ENCODE data around the gene MAGI2. TPM values are rescaled to one million over a fixed set of nuclear protein-coding genes. Genes with fewer than 3 reads are reported as not detected.

The MAGI2 gene
- total and polyA plus RNA-seq, 2 of the 13 experiments (the other 11 are each of a cell fraction or from before 2014, with no cell fraction given) = 1.5 to 3.8 TPM

DNA sequence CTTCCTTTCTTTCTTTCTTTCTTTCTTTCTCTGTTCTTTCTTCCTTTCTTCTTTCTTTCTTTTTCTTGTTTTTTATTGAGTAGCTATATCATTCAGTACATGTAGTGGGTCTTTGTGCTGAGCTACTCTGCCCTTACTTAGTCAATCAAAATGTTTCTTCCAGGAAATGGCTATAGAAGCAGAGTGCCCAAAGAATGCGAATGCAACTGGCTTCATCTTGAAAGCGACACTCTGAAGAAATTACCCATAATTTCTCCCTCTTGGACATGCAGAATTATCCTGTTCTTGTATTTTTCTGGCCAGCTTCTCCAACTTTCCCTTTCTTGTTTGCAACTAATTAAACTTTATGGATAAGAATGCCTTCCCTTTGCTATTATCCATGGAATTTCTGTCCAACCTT, 441.5 kb downstream of the MAGI2 start:
- BruUV-seq (replicated peaks) = no TSS peak
- CTCF ChIA-PET (ENCODE audit: low intra/inter-chr PET ratio, low total read pairs) = no interaction called here
- H3K9ac ChIP-seq (ENCODE audit: insufficient read depth, low read depth, low read length) = no peak overlapping the region
- no peaks in the 10 kb centered on the region; the same call in 1 of the 2 replicates for H4K20me1 ChIP-seq (ENCODE audit: insufficient read depth, low read length)
- POLR2A ChIA-PET = no interaction called here
- H3K4me2 ChIP-seq (ENCODE audit: low read depth, low read length) = no peak overlapping the region
- no peak for FAIRE-seq
- ATAC-seq = no peak
- TF ChIP-seq ZKSCAN8 (CRISPR knock-in tag; IDR thresholded peaks at IDR 0.05; ENCODE audit: borderline replicate concordance) = no peak
- TF ChIP-seq, protein P1, sequence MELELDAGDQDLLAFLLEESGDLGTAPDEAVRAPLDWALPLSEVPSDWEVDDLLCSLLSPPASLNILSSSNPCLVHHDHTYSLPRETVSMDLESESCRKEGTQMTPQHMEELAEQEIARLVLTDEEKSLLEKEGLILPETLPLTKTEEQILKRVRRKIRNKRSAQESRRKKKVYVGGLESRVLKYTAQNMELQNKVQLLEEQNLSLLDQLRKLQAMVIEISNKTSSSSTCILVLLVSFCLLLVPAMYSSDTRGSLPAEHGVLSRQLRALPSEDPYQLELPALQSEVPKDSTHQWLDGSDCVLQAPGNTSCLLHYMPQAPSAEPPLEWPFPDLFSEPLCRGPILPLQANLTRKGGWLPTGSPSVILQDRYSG (CRISPR knock-in tag; IDR thresholded peaks at IDR 0.05) = no peak
- no peak for TF ChIP-seq HNF4A (CRISPR knock-in tag; IDR thresholded peaks at IDR 0.05)
- no peaks in the 10 kb centered on the region for H3K27me3 ChIP-seq (ENCODE audit: control insufficient read depth in 1 of 2, insufficient read depth in 2 of 2, low read length in 2 of 2)
- intact Hi-C loops (cut with micrococcal nuclease; ENCODE audit: unreplicated experiment) (no loop called here), in situ Hi-C loops (cut with HindIII; ENCODE audit: extremely low pct_ligation_motif_present, low pct_unique_long_range_greater_than_20kb) (no loop called here)
- no peak overlapping the region for H3K4me3 ChIP-seq (replicated peaks in 1 of 3; ENCODE audit: insufficient read depth in 1 of 3, low read depth in 2 of 3, low read length in 3 of 3)
- H2AFZ ChIP-seq (ENCODE audit: low read length) = no peak overlapping the region
- H3K4me1 ChIP-seq (ENCODE audit: insufficient read depth, low read length) = no peaks in the 10 kb centered on the region
- 23% methylated on average over 2 of the region's 2 CpGs for WGBS (ENCODE audit: low lambda C conversion rate)
- no peak for DNase-seq (ENCODE audit: low spot score)
- no peaks in the 10 kb centered on the region for H3K9me3 ChIP-seq (ENCODE audit: low read length)
- H3K36me3 ChIP-seq (replicated peaks in 1 of 2; ENCODE audit: control insufficient read depth in 1 of 2, insufficient read depth in 2 of 2, low read length in 2 of 2) = no peaks in the 10 kb centered on the region
- H3K79me2 ChIP-seq (ENCODE audit: insufficient read depth, low read length) = no peaks in the 10 kb centered on the region
- H3K27ac ChIP-seq (ENCODE audit: extremely low read length, insufficient read depth, low read length) = no peak overlapping the region

DNA sequence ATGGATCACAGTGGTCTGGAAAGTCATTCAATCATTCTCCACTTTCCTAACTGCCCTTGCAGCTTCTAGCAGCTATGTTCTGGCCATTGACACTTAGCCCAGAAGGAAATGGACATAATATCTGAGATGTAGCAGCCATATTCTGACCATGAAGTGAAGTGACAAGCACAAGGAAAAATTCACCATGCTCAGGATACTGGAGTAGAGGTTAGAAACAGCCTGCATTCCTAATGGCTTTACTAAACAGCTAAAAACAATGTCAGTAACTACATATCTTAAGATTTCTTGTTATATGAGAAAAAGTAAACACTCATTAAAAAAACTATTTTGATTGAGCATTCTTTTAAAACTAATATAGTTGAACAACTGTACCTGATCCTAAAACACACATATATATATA, 443.8 kb downstream of the MAGI2 start:
- no peak overlapping the region for H3K27ac ChIP-seq (ENCODE audit: extremely low read length, insufficient read depth, low read length)
- no peaks in the 10 kb centered on the region for H3K9me3 ChIP-seq (ENCODE audit: low read length)
- H3K79me2 ChIP-seq (ENCODE audit: insufficient read depth, low read length) = no peaks in the 10 kb centered on the region
- in situ Hi-C loops (cut with HindIII; ENCODE audit: extremely low pct_ligation_motif_present, low pct_unique_long_range_greater_than_20kb) (no loop called here), intact Hi-C loops (cut with micrococcal nuclease; ENCODE audit: unreplicated experiment) (no loop called here)
- ChIA-PET POLR2A (no interaction called here), CTCF (ENCODE audit: low intra/inter-chr PET ratio, low total read pairs) (no interaction called here)
- ATAC-seq = no peak
- BruUV-seq (replicated peaks) = no TSS peak
- FAIRE-seq = no peak
- H3K36me3 ChIP-seq (replicated peaks in 1 of 2; ENCODE audit: control insufficient read depth in 1 of 2, insufficient read depth in 2 of 2, low read length in 2 of 2) = no peaks in the 10 kb centered on the region
- DNase-seq (ENCODE audit: low spot score) = no peak
- H3K9ac ChIP-seq (ENCODE audit: insufficient read depth, low read depth, low read length) = no peak overlapping the region
- H3K4me2 ChIP-seq (ENCODE audit: low read depth, low read length) = no peak overlapping the region
- H3K4me3 ChIP-seq (replicated peaks in 1 of 3; ENCODE audit: insufficient read depth in 1 of 3, low read depth in 2 of 3, low read length in 3 of 3) = no peak overlapping the region
- H4K20me1 ChIP-seq (ENCODE audit: insufficient read depth, low read length) = no peaks in the 10 kb centered on the region; the same call in 1 of the 2 replicates
- no peak overlapping the region for H2AFZ ChIP-seq (ENCODE audit: low read length)
- H3K4me1 ChIP-seq (ENCODE audit: insufficient read depth, low read length) = no peaks in the 10 kb centered on the region
- no peaks in the 10 kb centered on the region for H3K27me3 ChIP-seq (ENCODE audit: control insufficient read depth in 1 of 2, insufficient read depth in 2 of 2, low read length in 2 of 2)
- TF ChIP-seq FLYWCH1 (CRISPR knock-in tag; IDR thresholded peaks at IDR 0.05) (no peak), TRIM24 (CRISPR knock-in tag; IDR thresholded peaks at IDR 0.05) (no peak), SP140L (CRISPR knock-in tag; IDR thresholded peaks at IDR 0.05; ENCODE audit: borderline replicate concordance) (no peak), ZNF354B (CRISPR knock-in tag; IDR thresholded peaks at IDR 0.05) (no peak), RBM22 (optimal IDR thresholded peaks at IDR 0.05; ENCODE audit: low read length) (no peak), POLR2AphosphoS2 (IDR thresholded peaks at IDR 0.05; ENCODE audit: low read depth, low read length) (no peak)
- TF ChIP-seq, protein P2, sequence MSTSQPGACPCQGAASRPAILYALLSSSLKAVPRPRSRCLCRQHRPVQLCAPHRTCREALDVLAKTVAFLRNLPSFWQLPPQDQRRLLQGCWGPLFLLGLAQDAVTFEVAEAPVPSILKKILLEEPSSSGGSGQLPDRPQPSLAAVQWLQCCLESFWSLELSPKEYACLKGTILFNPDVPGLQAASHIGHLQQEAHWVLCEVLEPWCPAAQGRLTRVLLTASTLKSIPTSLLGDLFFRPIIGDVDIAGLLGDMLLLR (CRISPR knock-in tag; IDR thresholded peaks at IDR 0.05) = no peak
- TF ChIP-seq, protein P3, sequence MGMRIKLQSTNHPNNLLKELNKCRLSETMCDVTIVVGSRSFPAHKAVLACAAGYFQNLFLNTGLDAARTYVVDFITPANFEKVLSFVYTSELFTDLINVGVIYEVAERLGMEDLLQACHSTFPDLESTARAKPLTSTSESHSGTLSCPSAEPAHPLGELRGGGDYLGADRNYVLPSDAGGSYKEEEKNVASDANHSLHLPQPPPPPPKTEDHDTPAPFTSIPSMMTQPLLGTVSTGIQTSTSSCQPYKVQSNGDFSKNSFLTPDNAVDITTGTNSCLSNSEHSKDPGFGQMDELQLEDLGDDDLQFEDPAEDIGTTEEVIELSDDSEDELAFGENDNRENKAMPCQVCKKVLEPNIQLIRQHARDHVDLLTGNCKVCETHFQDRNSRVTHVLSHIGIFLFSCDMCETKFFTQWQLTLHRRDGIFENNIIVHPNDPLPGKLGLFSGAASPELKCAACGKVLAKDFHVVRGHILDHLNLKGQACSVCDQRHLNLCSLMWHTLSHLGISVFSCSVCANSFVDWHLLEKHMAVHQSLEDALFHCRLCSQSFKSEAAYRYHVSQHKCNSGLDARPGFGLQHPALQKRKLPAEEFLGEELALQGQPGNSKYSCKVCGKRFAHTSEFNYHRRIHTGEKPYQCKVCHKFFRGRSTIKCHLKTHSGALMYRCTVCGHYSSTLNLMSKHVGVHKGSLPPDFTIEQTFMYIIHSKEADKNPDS (CRISPR knock-in tag; IDR thresholded peaks at IDR 0.05) = no peak
